ENCODE results near the gene PLAGL2.
"Not testable (repeated sequence)": the region's sequence is repeated elsewhere in the genome, so short reads cannot be mapped to it uniquely, and the experiment has no call there.

PLAGL2 gene

DNA sequence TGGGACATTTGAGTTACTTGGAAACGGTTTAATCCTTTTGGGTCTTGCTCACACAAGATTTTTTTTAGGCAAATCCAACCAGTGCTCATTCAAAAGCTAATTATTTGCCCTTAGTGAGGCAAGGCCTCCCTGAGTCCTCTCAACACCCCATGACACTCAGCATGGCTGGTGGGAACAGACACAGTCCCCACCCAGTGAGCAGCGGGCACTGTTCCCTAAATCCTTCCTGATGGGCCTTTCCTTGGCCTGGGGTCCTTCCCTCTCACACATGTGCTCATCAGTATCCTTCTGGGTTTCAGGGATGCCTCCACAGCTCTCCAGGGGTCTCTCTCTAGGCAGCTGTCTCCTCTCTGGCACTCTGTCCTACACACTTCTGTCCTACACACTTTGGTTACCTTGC lies 28.0 kb downstream of the PLAGL2 start:
- DNase-seq: no peak

GRCh38 chr20:32177696-32178095 lies 29.8 kb downstream of the PLAGL2 start:
- not testable (repeated sequence) for DNase-seq

- no peak for DNase-seq
Measured at GRCh38 chr20:32168184-32168910, 39.2 kb downstream of the PLAGL2 start.

DNA sequence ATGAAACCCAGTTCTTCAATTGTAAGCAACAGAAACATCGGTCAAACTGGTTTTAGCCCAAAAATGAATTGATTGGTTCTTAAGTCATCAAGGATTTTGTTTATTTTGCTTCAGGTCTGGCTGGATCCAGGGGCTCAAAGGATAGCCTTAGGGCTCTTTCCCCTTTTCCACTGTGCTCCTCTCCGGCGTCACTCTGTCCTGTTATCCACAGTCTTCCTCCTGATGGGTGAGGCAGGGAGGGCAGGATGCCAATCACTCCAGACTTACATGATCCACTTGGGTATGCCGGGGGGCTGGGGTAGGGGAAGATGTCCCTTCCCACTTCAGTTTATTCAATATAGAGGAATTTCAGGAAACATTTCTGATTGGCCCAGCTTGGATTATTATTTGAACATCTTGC lies 40.0 kb downstream of the PLAGL2 start:
- DNase-seq: no peak

- no peak for DNase-seq
Measured at GRCh38 chr20:32165836-32166545, 41.6 kb downstream of the PLAGL2 start.

- DNase-seq: no peak
Measured at GRCh38 chr20:32164984-32165735, 42.4 kb downstream of the PLAGL2 start.

DNA sequence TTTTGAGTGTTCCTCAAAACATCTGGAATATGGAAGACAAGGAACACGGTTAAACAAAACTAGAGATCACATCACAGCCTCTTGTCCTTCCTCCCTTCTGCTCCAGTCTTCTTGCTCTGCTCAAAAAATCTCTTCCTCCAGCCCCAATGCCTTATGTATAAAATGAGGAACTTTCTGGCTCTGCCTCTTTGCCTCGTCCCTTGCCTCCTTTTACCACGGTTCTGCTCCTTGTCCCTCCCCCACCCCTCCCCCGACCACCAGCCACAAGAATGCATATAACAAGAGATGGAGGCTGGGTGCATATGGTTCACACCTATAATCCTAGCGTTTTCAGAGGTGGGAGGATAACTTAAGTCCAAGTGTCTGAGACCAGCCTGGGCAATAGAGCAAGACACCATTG lies 43.6 kb downstream of the PLAGL2 start:
- no peak for DNase-seq

DNA sequence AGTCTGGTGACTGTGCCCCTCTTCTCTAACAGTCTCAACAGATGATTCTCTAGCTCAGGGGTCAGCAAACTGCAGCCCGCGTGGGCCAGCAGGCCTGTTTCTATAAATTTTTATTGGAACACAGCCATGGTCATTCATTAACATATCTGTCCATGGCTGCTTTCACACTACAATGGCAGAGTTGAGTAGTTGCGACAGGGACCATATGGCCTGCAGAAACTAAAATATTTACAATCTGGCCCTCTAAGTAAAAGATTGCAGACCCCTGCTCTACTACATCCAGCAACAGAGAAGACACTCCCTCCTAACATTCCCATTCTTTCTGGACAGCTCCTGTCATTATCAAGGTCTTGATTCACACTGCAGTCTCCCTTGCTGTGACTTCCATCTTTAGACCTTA lies 45.2 kb downstream of the PLAGL2 start:
- no peak for DNase-seq

DNA sequence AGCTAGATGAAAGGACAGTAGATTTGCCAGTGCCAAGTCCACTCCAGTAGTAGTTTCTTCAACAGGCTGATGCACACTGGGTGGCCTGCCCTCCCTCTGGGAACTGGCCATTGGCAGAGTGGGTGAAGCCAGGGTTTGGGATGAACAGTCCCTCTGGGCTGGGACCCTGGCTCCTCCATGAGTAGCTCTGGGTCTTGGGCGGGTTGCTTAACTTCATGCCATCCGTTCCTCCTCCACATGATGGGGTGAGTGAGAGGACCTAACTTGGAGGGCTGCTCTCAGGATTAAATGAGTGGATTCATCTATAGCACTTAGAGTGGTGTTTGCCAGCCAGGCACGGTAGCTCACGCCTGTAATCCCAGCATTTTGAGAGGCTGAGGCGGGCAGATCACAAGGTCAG lies 47.2 kb downstream of the PLAGL2 start:
- DNase-seq: no peak

DNA sequence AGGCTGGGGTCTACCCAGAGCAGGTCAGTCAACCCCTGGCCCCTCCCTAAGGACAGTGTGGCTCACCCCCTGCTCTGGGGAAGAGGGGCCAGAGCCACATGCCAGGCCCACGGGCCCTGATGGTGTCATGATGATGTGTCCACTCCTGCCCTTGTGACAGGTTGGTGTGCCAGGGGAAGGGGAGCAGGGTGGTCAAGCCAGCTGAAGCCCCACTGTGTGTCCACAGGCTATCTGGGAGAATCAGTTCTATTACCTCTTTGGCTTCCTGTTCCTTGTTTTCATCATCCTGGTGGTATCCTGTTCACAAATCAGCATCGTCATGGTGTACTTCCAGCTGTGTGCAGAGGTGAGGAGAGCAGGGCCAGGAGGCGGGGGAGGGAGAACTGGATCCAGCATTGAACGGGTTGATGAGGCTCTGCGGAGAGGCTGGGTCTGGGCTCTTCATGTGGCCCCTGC lies 47.7 kb downstream of the PLAGL2 start:
- no peak for DNase-seq

DNA sequence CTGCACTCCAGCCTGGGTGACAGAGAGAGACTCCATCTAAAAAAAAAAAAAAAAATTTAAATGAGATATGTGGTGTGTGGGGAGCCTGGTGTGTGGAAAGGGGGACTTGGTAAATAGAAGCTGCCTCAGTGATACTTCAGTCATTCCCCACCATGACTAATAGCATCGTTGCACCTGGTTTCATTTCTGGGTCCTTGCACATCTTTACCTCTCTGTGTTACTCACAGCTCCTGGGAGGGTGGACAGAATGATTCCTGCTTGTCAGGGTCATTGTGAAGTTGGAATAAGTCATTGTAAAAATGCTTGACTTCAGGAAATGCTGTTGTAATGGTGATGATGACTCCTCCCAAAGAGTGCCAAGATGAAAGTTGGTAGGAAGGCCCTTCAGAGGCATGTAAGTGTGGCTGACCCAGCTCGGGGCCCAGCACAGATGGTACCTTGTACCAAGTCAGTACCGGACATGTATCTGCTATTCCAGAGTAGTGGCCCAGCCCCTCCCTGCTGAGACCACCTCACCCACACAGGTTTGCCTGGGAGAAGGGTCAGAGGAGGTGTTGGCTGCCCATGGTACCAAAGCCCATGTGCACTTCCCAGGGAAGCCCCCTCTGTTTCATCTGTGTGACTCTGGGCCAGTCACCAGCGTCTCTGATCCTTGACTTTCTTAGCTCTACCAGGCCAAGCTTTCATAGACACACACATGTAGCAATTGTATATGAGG lies 48.4 kb downstream of the PLAGL2 start:
- no peak for DNase-seq

- no peak for DNase-seq
Measured at GRCh38 chr20:32158351-32158750, 49.2 kb downstream of the PLAGL2 start.

DNA sequence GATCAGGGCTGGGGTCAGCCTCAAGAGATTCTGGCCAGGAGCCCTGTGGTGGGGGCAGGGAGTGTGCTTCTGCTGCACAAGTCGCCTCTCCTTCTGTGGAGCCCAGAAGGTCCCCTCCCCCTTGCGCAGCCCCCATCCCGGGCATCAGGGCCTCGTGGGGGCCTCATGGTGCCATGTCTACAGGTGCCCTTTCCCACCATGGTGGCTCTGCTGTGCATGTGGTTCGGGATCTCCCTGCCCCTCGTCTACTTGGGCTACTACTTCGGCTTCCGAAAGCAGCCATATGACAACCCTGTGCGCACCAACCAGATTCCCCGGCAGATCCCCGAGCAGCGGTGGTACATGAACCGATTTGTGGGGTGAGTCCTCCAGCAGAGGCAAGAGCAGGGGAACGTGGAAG lies 49.9 kb downstream of the PLAGL2 start:
- DNase-seq: no peak

- DNase-seq: peak in 1 of 2 donors; percentile 71
Measured at GRCh38 chr20:32155017-32155981, 52.2 kb downstream of the PLAGL2 start.

DNA sequence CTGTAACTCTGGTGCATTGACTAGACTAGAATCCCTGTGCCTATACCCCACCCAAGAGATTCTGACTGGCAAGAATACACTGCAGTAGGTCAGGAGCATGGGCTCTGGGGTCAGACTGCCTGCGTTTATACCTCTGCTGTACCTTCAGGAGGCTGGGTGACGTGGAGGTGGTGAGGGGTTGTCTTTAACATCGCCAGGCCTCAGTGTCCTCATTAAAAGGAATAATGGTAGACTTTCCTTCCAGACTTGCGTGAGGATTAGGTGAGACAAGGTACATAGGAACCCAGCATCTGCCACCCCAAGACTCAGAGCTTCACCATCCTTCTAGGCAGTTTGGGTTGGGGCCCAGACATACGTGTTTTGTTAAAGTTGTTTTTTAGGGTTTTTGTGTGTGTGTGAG lies 53.8 kb downstream of the PLAGL2 start:
- no peak for DNase-seq

- no peak for DNase-seq
Measured at GRCh38 chr20:32153156-32153665, 54.3 kb downstream of the PLAGL2 start.

GRCh38 chr20:32152421-32153155 lies 55.0 kb downstream of the PLAGL2 start:
- DNase-seq: no peak

- no peak for DNase-seq
Measured at GRCh38 chr20:32150291-32150848, 57.2 kb downstream of the PLAGL2 start.

DNA sequence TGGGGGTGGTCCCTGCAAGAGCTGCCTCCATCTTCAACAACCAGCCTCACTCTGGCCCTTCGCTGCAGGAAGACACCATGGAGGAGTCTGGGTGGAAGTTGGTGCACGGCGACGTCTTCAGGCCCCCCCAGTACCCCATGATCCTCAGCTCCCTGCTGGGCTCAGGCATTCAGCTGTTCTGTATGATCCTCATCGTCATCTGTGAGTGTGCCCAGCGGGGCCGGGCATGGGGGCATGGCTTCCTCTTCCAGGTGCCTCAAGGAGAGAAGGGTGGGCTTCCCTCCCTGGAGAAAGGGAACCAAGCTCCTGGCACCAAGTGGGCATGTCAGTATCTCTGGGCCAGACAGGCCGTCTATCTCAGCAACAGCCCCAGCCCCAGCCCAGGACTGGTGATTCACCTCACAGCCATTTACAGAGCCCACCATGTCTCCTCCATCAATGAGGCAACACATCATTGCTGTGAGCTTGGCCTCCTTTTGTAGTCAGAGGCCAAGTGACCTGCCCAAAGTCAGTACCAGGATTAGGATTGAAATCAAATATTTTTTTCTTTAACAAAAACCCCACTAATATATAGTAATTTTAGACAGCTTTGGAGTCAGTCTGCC lies 57.9 kb downstream of the PLAGL2 start:
- no peak for DNase-seq

Data from bone marrow (tissue), 2 donors.